Esophagus muscularis mucosa (tissue), 4 donors: ENCODE results near the gene CEMIP2. TPM values are rescaled to one million over a fixed set of nuclear protein-coding genes. Genes with fewer than 3 reads are reported as not detected.

Experiments used
- DNase-seq: peaks from one replicate; pipeline ENCODE4 v3.0.0-alpha.2; 2017; ENCODE audit errors: extremely low spot score
- H3K27ac ChIP-seq, 4 donors: fragments of 200-600 bp; sonication (generic); replicated peaks in 1 of 4; 1 replicate in 3 of 4; 2 replicates in 1 of 4; pipeline ENCODE4 v1.5.1; 2016 to 2019; ENCODE audit warnings: mild to moderate bottlenecking in 1 of 4
- H3K27me3 ChIP-seq, 4 donors: fragments of 200-600 bp; sonication (generic); one replicate each; pipeline versions ENCODE4 v1.5.1 to v1.6.0; 2016 to 2019
- H3K36me3 ChIP-seq, 4 donors: fragments of 200-600 bp; sonication (generic); one replicate each; pipeline ENCODE4 v1.5.1; 2016 to 2019
- H3K4me1 ChIP-seq, 4 donors: fragments of 200-600 bp; sonication (generic); one replicate each; pipeline ENCODE4 v1.5.1; 2016 to 2019
- H3K4me3 ChIP-seq, 4 donors: fragments of 200-600 bp; sonication (generic); 1 replicate in 2 of 4; 2 replicates in 2 of 4; pipeline ENCODE4 v1.5.1; 2016 to 2019; ENCODE audit warnings: mild to moderate bottlenecking in 4 of 4, moderate library complexity in 1 of 4
- H3K9me3 ChIP-seq, 4 donors: fragments of 200-600 bp; sonication (generic); 1 replicate in 3 of 4; 2 replicates in 1 of 4; pipeline ENCODE4 v1.5.1; 2016 to 2019
- EP300 ChIP-seq: sonication (generic); formaldehyde crosslinking; IDR thresholded peaks from one replicate; pipeline ENCODE4 v1.6.1; 2017; ENCODE audit warnings: antibody characterized with exemption
- POLR2A ChIP-seq: fragments of 450-650 bp; IDR thresholded peaks from one replicate; pipeline ENCODE4 v1.6.1; 2017; ENCODE audit warnings: antibody characterized with exemption, moderate library complexity, mild to moderate bottlenecking, low read depth
- POLR2AphosphoS5 ChIP-seq, 2 donors: sonication (generic); formaldehyde crosslinking; IDR thresholded peaks; one replicate each; pipeline ENCODE4 v1.6.1; 2017; ENCODE audit warnings: antibody characterized with exemption in 2 of 2
- WGBS: methylation state at CpG from one replicate; pipeline ENCODE4 v1.1.5; 2018; 5-methylcytosine and 5-hydroxymethylcytosine counted together
- intact Hi-C: fragments of 100-400 bp; cut with DNase I; formaldehyde crosslinking; loops from one replicate; pipeline ENCODE4 v1.15.1; 2023
- total RNA-seq, 4 donors: library from RNA; depleted of rRNA; stranded (reverse); fragments of >200 nt; gene quantifications; one replicate each; pipeline versions ENCODE4 v1.1.0 to v1.2.1, GENCODE V29; 2016
- TF ChIP-seq, protein P1 (sequence below), 3 experiments: fragments of 200-600 bp in 2 of 3; fragments of 450-650 bp in 1 of 3; sonication (generic) in 2 of 3; IDR thresholded peaks; one replicate each; pipeline ENCODE4 v1.5.1; 2017 to 2019; ENCODE audit warnings: antibody characterized with exemption in 3 of 3, mild to moderate bottlenecking in 2 of 3, moderate library complexity in 1 of 3

CEMIP2 gene
- total RNA-seq, 4 donors from 2014 or later = 18.5 to 144 (median 26.8) TPM

DNA sequence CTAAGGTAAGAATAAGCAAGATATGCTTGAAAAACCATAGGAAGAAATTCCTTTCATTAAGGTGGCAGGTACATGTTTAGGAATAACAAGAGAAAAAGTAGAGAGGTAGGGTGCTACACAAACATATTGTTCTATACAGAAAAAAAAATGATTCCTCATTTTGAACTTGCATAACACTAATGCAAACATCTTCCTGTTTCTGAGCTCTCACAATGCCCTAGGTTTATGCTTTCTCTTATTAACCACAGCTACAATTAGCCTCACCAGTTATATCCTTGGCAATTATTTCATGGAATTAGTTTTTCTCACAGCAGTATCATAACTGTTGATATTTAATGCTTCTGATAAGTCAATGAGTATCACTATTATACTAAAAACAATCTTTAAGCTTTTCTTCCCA is 20.7 kb downstream of the CEMIP2 start:
- no peak overlapping the region for H3K27ac ChIP-seq
- peaks cover 9 to 45% (median 24%) of the 10 kb centered on the region in 4 donors for H3K36me3 ChIP-seq
- no peak overlapping the region for H3K4me3 ChIP-seq
- H3K4me1 ChIP-seq = peaks cover 0 to 7% (median 2%) of the 10 kb centered on the region in 4 donors
- TF ChIP-seq POLR2AphosphoS5 (IDR thresholded peaks at IDR 0.05) (no peak), POLR2A (no peak), EP300 (no peak)
- TF ChIP-seq, protein P1, sequence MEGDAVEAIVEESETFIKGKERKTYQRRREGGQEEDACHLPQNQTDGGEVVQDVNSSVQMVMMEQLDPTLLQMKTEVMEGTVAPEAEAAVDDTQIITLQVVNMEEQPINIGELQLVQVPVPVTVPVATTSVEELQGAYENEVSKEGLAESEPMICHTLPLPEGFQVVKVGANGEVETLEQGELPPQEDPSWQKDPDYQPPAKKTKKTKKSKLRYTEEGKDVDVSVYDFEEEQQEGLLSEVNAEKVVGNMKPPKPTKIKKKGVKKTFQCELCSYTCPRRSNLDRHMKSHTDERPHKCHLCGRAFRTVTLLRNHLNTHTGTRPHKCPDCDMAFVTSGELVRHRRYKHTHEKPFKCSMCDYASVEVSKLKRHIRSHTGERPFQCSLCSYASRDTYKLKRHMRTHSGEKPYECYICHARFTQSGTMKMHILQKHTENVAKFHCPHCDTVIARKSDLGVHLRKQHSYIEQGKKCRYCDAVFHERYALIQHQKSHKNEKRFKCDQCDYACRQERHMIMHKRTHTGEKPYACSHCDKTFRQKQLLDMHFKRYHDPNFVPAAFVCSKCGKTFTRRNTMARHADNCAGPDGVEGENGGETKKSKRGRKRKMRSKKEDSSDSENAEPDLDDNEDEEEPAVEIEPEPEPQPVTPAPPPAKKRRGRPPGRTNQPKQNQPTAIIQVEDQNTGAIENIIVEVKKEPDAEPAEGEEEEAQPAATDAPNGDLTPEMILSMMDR (IDR thresholded peaks at IDR 0.05) = no peak
- no peaks in the 10 kb centered on the region for H3K9me3 ChIP-seq
- intact Hi-C loops = no loop called here
- no peaks in the 10 kb centered on the region for H3K27me3 ChIP-seq
- no peak for DNase-seq

- Histone ChIP-seq H3K27me3 (no peaks in the 10 kb centered on the region), H3K4me3 (no peak overlapping the region), H3K36me3 (peaks cover 9 to 45% (median 24%) of the 10 kb centered on the region in 4 donors), H3K9me3 (no peaks in the 10 kb centered on the region), H3K27ac (no peak overlapping the region), H3K4me1 (peaks cover 0 to 7% (median 2%) of the 10 kb centered on the region in 4 donors)
- intact Hi-C loops = no loop called here
- no peak for DNase-seq
- 78% methylated on average over 1 of the region's 1 CpG for WGBS
- no peak for TF ChIP-seq POLR2A
- TF ChIP-seq POLR2AphosphoS5 (IDR thresholded peaks at IDR 0.05) = no peak
- TF ChIP-seq EP300 = no peak
- TF ChIP-seq, protein P1 (IDR thresholded peaks at IDR 0.05) = no peak
These were observed 21.6 kb downstream of the CEMIP2 start for GRCh38 chr9:71746758-71747125.

DNA sequence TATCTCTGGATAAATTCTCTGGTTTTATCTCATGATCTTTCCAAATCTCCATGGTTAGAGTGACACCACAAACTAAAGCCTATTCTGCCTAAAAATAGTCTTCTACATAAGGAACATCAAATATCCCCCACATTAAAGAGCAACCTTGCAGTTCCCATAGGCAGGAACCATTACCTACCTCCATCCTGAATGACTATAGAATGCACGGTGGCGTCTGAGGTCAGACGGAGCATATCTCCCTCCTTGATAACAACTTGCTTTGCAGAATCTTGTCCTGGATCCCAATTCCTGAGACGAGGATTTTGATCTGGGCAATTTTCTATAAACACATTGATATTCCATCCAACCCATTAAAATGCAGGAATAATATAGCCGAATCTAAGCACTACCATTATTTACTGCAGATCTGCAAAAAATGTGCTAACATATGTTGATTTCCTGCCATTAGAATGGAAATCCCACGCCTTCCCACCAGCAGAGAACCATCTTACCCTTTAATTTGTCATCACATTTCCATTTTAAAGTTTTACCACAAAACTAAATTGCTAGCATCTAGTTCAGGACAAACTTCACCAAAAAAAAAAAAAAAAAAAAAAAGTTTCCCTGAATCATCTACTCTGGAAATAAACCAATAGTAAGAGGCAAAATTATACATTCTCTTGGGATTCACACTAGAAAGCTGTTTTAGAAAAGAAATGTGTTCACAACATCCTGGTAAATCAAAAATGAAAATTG is 22.1 kb downstream of the CEMIP2 start:
- TF ChIP-seq POLR2AphosphoS5 (IDR thresholded peaks at IDR 0.05) (no peak), POLR2A (no peak), EP300 (no peak)
- TF ChIP-seq, protein P1 (IDR thresholded peaks at IDR 0.05) = no peak
- intact Hi-C loops = no loop called here
- Histone ChIP-seq H3K9me3 (no peaks in the 10 kb centered on the region), H3K4me3 (no peak overlapping the region), H3K27ac (no peak overlapping the region), H3K27me3 (no peaks in the 10 kb centered on the region), H3K4me1 (peaks cover 0 to 7% (median 2%) of the 10 kb centered on the region in 4 donors), H3K36me3 (peaks cover 9 to 45% (median 24%) of the 10 kb centered on the region in 4 donors)
- no peak for DNase-seq
- WGBS = 94% methylated on average over 6 of the region's 6 CpGs

DNA sequence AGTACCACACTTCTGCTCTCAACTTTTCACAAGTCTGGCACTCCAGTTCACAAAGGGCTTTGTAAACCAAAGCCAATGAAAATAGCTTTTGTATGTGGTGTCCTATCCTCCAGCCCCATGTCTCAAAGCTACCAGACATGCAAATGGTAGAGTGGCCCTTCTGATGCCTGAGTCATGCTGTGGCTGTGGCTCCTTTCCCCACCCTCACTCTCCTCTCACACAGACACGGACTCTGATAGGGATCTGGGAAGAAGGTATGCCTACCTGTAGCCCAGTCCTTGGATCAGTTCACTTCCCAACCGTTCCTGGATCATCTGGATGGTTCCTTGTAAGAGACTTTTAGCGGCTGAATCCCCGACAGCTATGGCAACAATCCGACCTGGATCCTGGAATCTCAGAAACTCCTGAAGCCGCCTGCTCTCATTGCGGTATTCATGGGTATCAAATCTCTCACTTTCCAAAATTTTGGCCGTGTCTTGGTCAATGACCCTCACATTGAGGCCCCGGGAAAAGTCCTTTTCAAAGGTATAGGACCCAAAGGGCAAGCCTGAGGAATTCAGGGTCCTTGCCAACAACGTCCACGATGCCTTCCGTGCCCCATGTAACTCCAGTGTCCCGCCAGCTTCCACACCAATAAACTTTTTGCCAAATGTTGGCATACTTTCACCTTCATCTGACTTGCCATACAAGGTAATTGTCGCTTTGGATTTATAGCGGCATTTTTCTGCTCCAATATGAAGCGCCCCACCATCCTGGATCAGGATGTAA is 23.4 kb downstream of the CEMIP2 start:
- WGBS = 93% methylated on average over 16 of the region's 16 CpGs
- no peak for TF ChIP-seq POLR2AphosphoS5 (IDR thresholded peaks at IDR 0.05)
- TF ChIP-seq, protein P1 (IDR thresholded peaks at IDR 0.05) = no peak
- no peak for TF ChIP-seq EP300
- TF ChIP-seq POLR2A = no peak
- H3K4me3 ChIP-seq = no peak overlapping the region
- no peaks in the 10 kb centered on the region for H3K9me3 ChIP-seq
- intact Hi-C loops = no loop called here
- DNase-seq = no peak
- H3K36me3 ChIP-seq = peaks cover 10 to 46% (median 24%) of the 10 kb centered on the region in 4 donors
- H3K27me3 ChIP-seq = no peaks in the 10 kb centered on the region
- H3K27ac ChIP-seq = no peak overlapping the region
- H3K4me1 ChIP-seq = peaks cover 0 to 7% (median 2%) of the 10 kb centered on the region in 4 donors
